A673 (cell line): ENCODE data around the gene HOXA4.
A peak's percentile ranks its signal among the peaks of the same experiment; 100 is the strongest.

Experiments
- CTCF ChIP-seq: fragments of 300-800, 200-600 bp; sonication (generic); conservative IDR thresholded peaks from 2 replicates; pipeline ENCODE4 v1.5.1; 2017; ENCODE audit warnings: low read depth, mild to moderate bottlenecking, antibody characterized with exemption, low read length, moderate library complexity, mixed read lengths
- EZH2 ChIP-seq: fragments of 200-600 bp; sonication (generic); IDR thresholded peaks from 2 replicates; pipeline ENCODE4 v1.6.1; 2017; ENCODE audit warnings: borderline replicate concordance, low read depth, mild to moderate bottlenecking, mixed read lengths, antibody characterized with exemption, low read length; ENCODE audit not compliant: poor library complexity, severe bottlenecking

GRCh38 chr7:27139334-27140125 is 9.0 kb upstream of the HOXA4 start:
- TF ChIP-seq EZH2 (peak; percentile 94), CTCF (no peak)
